Keratinocyte (primary cell): ENCODE measurements around the gene SFXN3. TPM values are rescaled to one million over a fixed set of nuclear protein-coding genes. Genes with fewer than 3 reads are reported as not detected.
A peak's percentile ranks its signal among the peaks of the same experiment; 100 is the strongest.

Source experiments
- DNase-seq: peaks from one replicate; pipeline ENCODE4 v3.0.0-alpha.2; 2011; ENCODE audit warnings: low read depth, missing footprints, low spot score
- FAIRE-seq: peaks from 2 replicates; lab custom pipeline; 2011; peaks lifted over from hg19 to GRCh38; lab: Jason Lieb, UNC
- H2AFZ ChIP-seq: 2 replicates; pipeline ENCODE4 v1.6.0; 2012; ENCODE audit warnings: low read length, control low read depth, inconsistent platforms; ENCODE audit not compliant: control insufficient read depth
- H3K27ac ChIP-seq: 2 replicates; pipeline ENCODE4 v1.5.1; 2011; ENCODE audit warnings: low read length; ENCODE audit not compliant: control insufficient read depth, insufficient read depth
- H3K27me3 ChIP-seq: 3 replicates; pipeline ENCODE4 v1.6.0; 2011; ENCODE audit warnings: low read length; ENCODE audit not compliant: control insufficient read depth, insufficient read depth; ENCODE audit errors: extremely low read depth
- H3K36me3 ChIP-seq, 2 experiments: 2 replicates in 1 of 2; 3 replicates in 1 of 2; pipeline ENCODE4 v1.5.1; 2011; ENCODE audit warnings: low read length in 2 of 2, mild to moderate bottlenecking in 1 of 2; ENCODE audit not compliant: control insufficient read depth in 2 of 2, insufficient read depth in 2 of 2; ENCODE audit errors: extremely low read depth in 1 of 2
- H3K4me1 ChIP-seq: 3 replicates; pipeline ENCODE4 v1.5.1; 2011; ENCODE audit warnings: low read length; ENCODE audit not compliant: control insufficient read depth, insufficient read depth; ENCODE audit errors: extremely low read depth
- H3K4me2 ChIP-seq: 3 replicates; pipeline ENCODE4 v1.6.0; 2011; ENCODE audit warnings: low read depth, low read length; ENCODE audit not compliant: control insufficient read depth, insufficient read depth; ENCODE audit errors: extremely low read depth
- H3K4me3 ChIP-seq, 3 experiments: fragments of 200-600 bp in 1 of 3; sonication (generic) in 1 of 3; 2 replicates in 2 of 3; 3 replicates in 1 of 3; pipeline ENCODE4 v1.5.1; 2011 to 2016; ENCODE audit warnings: low read length in 3 of 3, mild to moderate bottlenecking in 3 of 3, control low read depth in 2 of 3, inconsistent platforms in 1 of 3, low read depth in 1 of 3, mixed read lengths in 1 of 3, mixed run types in 1 of 3, moderate library complexity in 1 of 3; ENCODE audit not compliant: control insufficient read depth in 2 of 3, insufficient read depth in 2 of 3; ENCODE audit errors: extremely low read depth in 1 of 3
- H3K79me2 ChIP-seq: 2 replicates; pipeline ENCODE4 v1.6.0; 2012; ENCODE audit warnings: low read length; ENCODE audit not compliant: control insufficient read depth, insufficient read depth
- H3K9ac ChIP-seq: 3 replicates; pipeline ENCODE4 v1.6.0; 2011; ENCODE audit warnings: low read length; ENCODE audit not compliant: control insufficient read depth, insufficient read depth; ENCODE audit errors: extremely low read depth
- H3K9me1 ChIP-seq: 3 replicates; pipeline ENCODE4 v1.6.0; 2011; ENCODE audit warnings: low read length; ENCODE audit not compliant: control insufficient read depth, insufficient read depth; ENCODE audit errors: extremely low read depth
- H3K9me3 ChIP-seq: 2 replicates; pipeline ENCODE4 v1.5.1; 2012; ENCODE audit warnings: low read depth, low read length; ENCODE audit not compliant: control insufficient read depth
- H4K20me1 ChIP-seq: 3 replicates; pipeline ENCODE4 v1.6.0; 2011; ENCODE audit warnings: low read length; ENCODE audit not compliant: control insufficient read depth, insufficient read depth; ENCODE audit errors: extremely low read depth
- CTCF ChIP-seq, 3 experiments: IDR thresholded peaks in 1 of 3; conservative IDR thresholded peaks in 1 of 3; optimal IDR thresholded peaks in 1 of 3; 2 replicates in 2 of 3; 3 replicates in 1 of 3; pipeline versions ENCODE3 to v1.5.1; 2011; ENCODE audit warnings: low read length in 3 of 3, mild to moderate bottlenecking in 3 of 3, moderate library complexity in 2 of 3, control low read depth in 1 of 3, inconsistent platforms in 1 of 3; ENCODE audit not compliant: insufficient read depth in 2 of 3; ENCODE audit errors: extremely low read depth in 1 of 3
- EZH2 ChIP-seq: IDR thresholded peaks from one replicate; pipeline ENCODE4 v1.6.1; 2012; ENCODE audit warnings: inconsistent platforms, mild to moderate bottlenecking, low read length, moderate library complexity
- dilution Hi-C: fragments of 300-500 bp; cut with MboI; formaldehyde crosslinking; loops from one replicate; pipeline ENCODE4 v1.7.0; 2020; ENCODE audit warnings: low sequenced_read_pairs; ENCODE audit not compliant: extremely low pct_ligation_motif_present
- polyA plus RNA-seq, 5 experiments: library from polyadenylated mRNA; depleted of rRNA in 3 of 5; stranded (reverse) in 3 of 5; stranded (forward) in 1 of 5; unstranded in 1 of 5; fragments of >200 nt; gene quantifications; 1 replicate in 1 of 5; 2 replicates in 3 of 5; 3 replicates in 1 of 5; pipeline versions ENCODE4 v1.2.1 to v1.2.3, GENCODE V29; 2011 to 2012; ENCODE audit warnings: missing spikeins in 2 of 5, low read depth in 1 of 5, low replicate concordance in 1 of 5

Gene SFXN3
- polyA plus RNA-seq, 1 donor (not counting 4 experiments of a cell fraction or from before 2014, with no cell fraction given): 77.0 TPM

GRCh38 chr10:100986952-100987684, 43.9 kb upstream of the SFXN3 start, which contains the start of the genes MRPL43 and TWNK:
Gene MRPL43 (minus strand): TSS chr10:100987497. CDS start chr10:100987443, 54 bp downstream.
Gene TWNK (plus strand): TSS chr10:100987543. CDS start chr10:100988211, 668 bp downstream.
- Histone ChIP-seq H3K9ac (peak within 1 kb of the TSS; percentile 85), H3K9me3 (no peaks in the 10 kb centered on the region), H3K79me2 (peaks cover 56% of the 10 kb centered on the region), H4K20me1 (no peaks in the 10 kb centered on the region), H3K4me3 (peak within 1 kb of the TSS; percentile 85 to 98 (median 87)), H3K27me3 (no peaks in the 10 kb centered on the region), H2AFZ (peak within 1 kb of the TSS; percentile 99), H3K9me1 (peaks cover 4% of the 10 kb centered on the region), H3K4me2 (peak within 1 kb of the TSS; percentile 97), H3K27ac (peak within 1 kb of the TSS; percentile 63), H3K4me1 (peaks cover 17% of the 10 kb centered on the region), H3K36me3 (peaks cover 24 to 41% of the 10 kb centered on the region in 2 experiments)
- DNase-seq: peak; percentile 25
- dilution Hi-C loops: no loop called here
- FAIRE-seq: peak; percentile 71
- TF ChIP-seq EZH2: no peak
- TF ChIP-seq CTCF (optimal IDR thresholded peaks at IDR 0.05 in 1 of 3, IDR thresholded peaks at IDR 0.05 in 1 of 3, conservative IDR thresholded peaks at IDR 0.05 in 1 of 3; ENCODE audit: extremely low read depth in 1 of 3, insufficient read depth in 2 of 3, low read length in 3 of 3): no peak

GRCh38 chr10:100987685-100988049, 43.4 kb upstream of the SFXN3 start:
- no peaks in the 10 kb centered on the region for H4K20me1 ChIP-seq
- peaks cover 4% of the 10 kb centered on the region for H3K9me1 ChIP-seq
- no peaks in the 10 kb centered on the region for H3K27me3 ChIP-seq
- H3K4me3 ChIP-seq: peak overlapping the region; percentile 85 to 98 (median 87)
- H3K9ac ChIP-seq: peak overlapping the region; percentile 85
- no peaks in the 10 kb centered on the region for H3K9me3 ChIP-seq
- peak overlapping the region; percentile 63 for H3K27ac ChIP-seq
- FAIRE-seq: peak; percentile 60
- H3K4me1 ChIP-seq: peaks cover 17% of the 10 kb centered on the region
- H3K36me3 ChIP-seq: peaks cover 25 to 39% of the 10 kb centered on the region in 2 experiments
- no peak for TF ChIP-seq EZH2
- TF ChIP-seq CTCF (optimal IDR thresholded peaks at IDR 0.05 in 1 of 3, IDR thresholded peaks at IDR 0.05 in 1 of 3, conservative IDR thresholded peaks at IDR 0.05 in 1 of 3; ENCODE audit: extremely low read depth in 1 of 3, insufficient read depth in 2 of 3, low read length in 3 of 3): no peak
- peak overlapping the region; percentile 99 for H2AFZ ChIP-seq
- peaks cover 56% of the 10 kb centered on the region for H3K79me2 ChIP-seq
- dilution Hi-C loops: no loop called here
- no peak for DNase-seq
- peak overlapping the region; percentile 97 for H3K4me2 ChIP-seq
